K562 (cell line): ENCODE measurements around the gene PSMD9. TPM values are rescaled to one million over a fixed set of nuclear protein-coding genes. Genes with fewer than 3 reads are reported as not detected.
A peak's percentile ranks its signal among the peaks of the same experiment; 100 is the strongest.

ENCODE experiments used
- AFF1 ChIP-seq, 2 experiments: fragments of 450-650 bp; IDR thresholded peaks; 2 replicates each; pipeline ENCODE4 v1.6.1; 2018; ENCODE audit warnings: mild to moderate bottlenecking in 2 of 2, low read depth in 1 of 2; ENCODE audit not compliant: partially characterized antibody in 2 of 2
- CSDE1 ChIP-seq, 2 experiments: fragments of 450-650 bp; IDR thresholded peaks; 2 replicates each; pipeline ENCODE4 v1.6.1; 2016; ENCODE audit warnings: mild to moderate bottlenecking in 1 of 2
- DPF2 ChIP-seq: fragments of 450-650 bp; IDR thresholded peaks from 2 replicates; pipeline ENCODE4 v1.6.1; 2016
- E2F5 ChIP-seq: sonication (generic); formaldehyde crosslinking; IDR thresholded peaks from 2 replicates; pipeline ENCODE4 v1.8.0; 2022; ENCODE audit warnings: mild to moderate bottlenecking, missing genetic modification reagents
- EP400 ChIP-seq: fragments of 450-650 bp; IDR thresholded peaks from 2 replicates; pipeline ENCODE4 v1.6.1; 2017; ENCODE audit warnings: antibody characterized with exemption, mild to moderate bottlenecking, moderate library complexity
- MXI1 ChIP-seq: IDR thresholded peaks from 2 replicates; pipeline ENCODE4 v1.6.1; 2011; ENCODE audit warnings: low read depth, mild to moderate bottlenecking, improper control_type of control experiment, low read length
- NEUROD1 ChIP-seq: fragments of 150-350 bp; IDR thresholded peaks from 2 replicates; pipeline ENCODE4 v1.6.1; 2014; ENCODE audit warnings: borderline replicate concordance, low read length, low read depth; ENCODE audit not compliant: partially characterized antibody
- NONO ChIP-seq, 2 experiments: fragments of 200-400 bp in 1 of 2; fragments of 450-650 bp in 1 of 2; formaldehyde crosslinking in 1 of 2; IDR thresholded peaks; 2 replicates each; pipeline ENCODE4 v1.6.1; 2017; ENCODE audit warnings: low read depth in 2 of 2, mild to moderate bottlenecking in 2 of 2, moderate library complexity in 2 of 2, low read length in 1 of 2
- POLR2G ChIP-seq: fragments of 200-400 bp; formaldehyde crosslinking; IDR thresholded peaks from 2 replicates; pipeline ENCODE4 v1.6.1; 2017; ENCODE audit warnings: low read depth, mild to moderate bottlenecking, antibody characterized with exemption, low read length, moderate library complexity
- RNF219 ChIP-seq: fragments of 250-450 bp; sonication (Bioruptor Pico); IDR thresholded peaks from 2 replicates; pipeline ENCODE4 v1.5.0; 2022; ENCODE audit warnings: mild to moderate bottlenecking
- TCF3 ChIP-seq: sonication (generic); formaldehyde crosslinking; IDR thresholded peaks from 2 replicates; pipeline ENCODE4 v1.4.0; 2020; ENCODE audit warnings: mild to moderate bottlenecking, missing genetic modification reagents
- ZEB2 ChIP-seq: fragments of 450-650 bp; IDR thresholded peaks from 2 replicates; pipeline ENCODE4 v1.6.1; 2016
- polyA plus RNA-seq, 8 experiments: library from polyadenylated mRNA; depleted of rRNA in 4 of 8; stranded (reverse) in 5 of 8; unstranded in 3 of 8; fragments of >200 nt; fragmentation: Nextera tagmentation in 2 of 8; fragmentation: Illumina TruSeq in 1 of 8; extraction: Ambion mirVana in 2 of 8; extraction: Trizol in 1 of 8; gene quantifications; 2 replicates each; pipeline versions ENCODE4 v1.2.1 to v1.2.3, GENCODE V29; 2011 to 2014; ENCODE audit warnings: inconsistent platforms in 1 of 8, missing spikeins in 1 of 8
- total RNA-seq, 7 experiments: library from RNA; depleted of rRNA in 6 of 7; stranded (reverse); fragments of >200 nt in 6 of 7; fragmentation: Illumina TruSeq in 2 of 7; extraction: Trizol in 2 of 7; gene quantifications; 2 replicates each; pipeline versions ENCODE4 v1.2.1 to v1.2.3, GENCODE V29; 2011 to 2021; ENCODE audit warnings: low replicate concordance in 1 of 7
- TF ChIP-seq, protein P1 (sequence below): fragments of 250-450 bp; sonication (Bioruptor Pico); IDR thresholded peaks from 2 replicates; pipeline ENCODE4 v1.4.0; 2020; ENCODE audit warnings: mild to moderate bottlenecking
- TF ChIP-seq, protein P2 (sequence below), 2 experiments: fragments of 450-650 bp in 1 of 2; sonication (generic) in 1 of 2; formaldehyde crosslinking; conservative IDR thresholded peaks; 2 replicates each; pipeline versions ENCODE4 v1.4.0 to v1.8.1; 2020 to 2022; ENCODE audit warnings: mild to moderate bottlenecking in 1 of 2, missing genetic modification reagents in 1 of 2
- TF ChIP-seq, protein P3 (sequence below): fragments of 250-450 bp; sonication (Bioruptor Pico); IDR thresholded peaks from 2 replicates; pipeline ENCODE4 v1.4.0; 2020

The PSMD9 gene
- total and polyA plus RNA-seq, 9 of the 15 experiments (the other 6 are each of a cell fraction or from before 2014, with no cell fraction given), result 12.2 to 143 (median 61.3) TPM

DNA sequence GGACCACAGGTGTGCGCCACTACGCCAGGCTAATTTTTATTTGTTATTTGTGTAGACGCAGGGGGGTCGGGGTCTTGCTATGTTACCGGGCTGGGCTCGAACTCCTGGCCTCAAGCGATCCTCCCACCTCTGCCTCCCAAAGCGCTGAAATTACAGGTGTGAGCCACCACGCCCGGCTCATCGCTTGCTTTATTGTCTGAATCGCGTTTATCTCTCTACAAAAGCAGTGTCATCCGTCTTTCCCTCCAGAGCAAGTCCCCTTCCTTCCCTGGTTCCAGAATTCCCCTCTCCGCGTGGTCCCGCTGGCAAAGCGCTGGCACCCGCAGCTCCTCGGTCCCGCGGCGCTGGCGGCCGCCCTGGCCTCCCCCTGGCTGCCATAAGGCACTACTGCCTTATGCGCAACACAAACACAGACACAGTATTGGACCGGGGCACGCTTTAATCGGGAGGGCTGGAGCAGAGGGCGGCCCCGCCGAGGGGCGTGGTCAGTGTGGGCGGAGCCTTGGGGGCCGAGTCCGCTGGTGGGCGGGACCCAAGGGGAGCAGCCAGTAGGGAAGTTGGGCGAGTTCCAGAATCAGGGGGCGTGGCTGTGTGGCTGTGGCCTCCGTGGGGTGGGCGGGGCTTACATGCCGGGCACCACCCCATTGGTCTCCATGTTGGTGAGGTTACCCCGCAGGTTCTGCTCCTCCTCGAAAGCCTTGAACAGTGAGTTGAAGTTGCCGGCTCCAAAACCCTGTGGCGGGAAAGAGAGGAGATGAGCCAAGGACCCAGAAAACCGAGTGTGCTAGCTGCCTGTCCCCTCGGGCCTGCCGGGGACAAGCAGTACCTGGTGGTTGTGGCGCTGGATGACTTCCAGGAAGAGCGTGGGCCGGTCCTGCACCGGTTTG, 49.2 kb upstream of the PSMD9 start (continued):
- TF ChIP-seq, protein P1, sequence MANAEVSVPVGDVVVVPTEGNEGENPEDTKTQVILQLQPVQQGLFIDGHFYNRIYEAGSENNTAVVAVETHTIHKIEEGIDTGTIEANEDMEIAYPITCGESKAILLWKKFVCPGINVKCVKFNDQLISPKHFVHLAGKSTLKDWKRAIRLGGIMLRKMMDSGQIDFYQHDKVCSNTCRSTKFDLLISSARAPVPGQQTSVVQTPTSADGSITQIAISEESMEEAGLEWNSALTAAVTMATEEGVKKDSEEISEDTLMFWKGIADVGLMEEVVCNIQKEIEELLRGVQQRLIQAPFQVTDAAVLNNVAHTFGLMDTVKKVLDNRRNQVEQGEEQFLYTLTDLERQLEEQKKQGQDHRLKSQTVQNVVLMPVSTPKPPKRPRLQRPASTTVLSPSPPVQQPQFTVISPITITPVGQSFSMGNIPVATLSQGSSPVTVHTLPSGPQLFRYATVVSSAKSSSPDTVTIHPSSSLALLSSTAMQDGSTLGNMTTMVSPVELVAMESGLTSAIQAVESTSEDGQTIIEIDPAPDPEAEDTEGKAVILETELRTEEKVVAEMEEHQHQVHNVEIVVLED, result no peak
- TF ChIP-seq CSDE1 (IDR thresholded peaks at IDR 0.05), result no peak
- TF ChIP-seq NEUROD1, result peak; percentile 16
- no peak for TF ChIP-seq AFF1 (IDR thresholded peaks at IDR 0.05; ENCODE audit: low read depth in 1 of 2, partially characterized antibody in 2 of 2)
- TF ChIP-seq TCF3 (CRISPR knock-in tag), result no peak
- TF ChIP-seq, protein P2, sequence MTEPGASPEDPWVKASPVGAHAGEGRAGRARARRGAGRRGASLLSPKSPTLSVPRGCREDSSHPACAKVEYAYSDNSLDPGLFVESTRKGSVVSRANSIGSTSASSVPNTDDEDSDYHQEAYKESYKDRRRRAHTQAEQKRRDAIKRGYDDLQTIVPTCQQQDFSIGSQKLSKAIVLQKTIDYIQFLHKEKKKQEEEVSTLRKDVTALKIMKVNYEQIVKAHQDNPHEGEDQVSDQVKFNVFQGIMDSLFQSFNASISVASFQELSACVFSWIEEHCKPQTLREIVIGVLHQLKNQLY (CRISPR knock-in tag; conservative IDR thresholded peaks at IDR 0.05), result no peak
- peak; percentile 98 for TF ChIP-seq POLR2G
- peak; percentile 75 for TF ChIP-seq EP400
- TF ChIP-seq RNF219 (CRISPR knock-in tag), result no peak
- peak; percentile 40; the same call in 1 of the 2 replicates for TF ChIP-seq MXI1
- 0 out of 2 replicates have a peak, but pooled peaks have one; percentile 21 for TF ChIP-seq ZEB2
- no peak for TF ChIP-seq E2F5
- TF ChIP-seq NONO (IDR thresholded peaks at IDR 0.05; ENCODE audit: low read depth in 2 of 2, low read length in 1 of 2), result peak in 1 of 2 experiments; percentile 80; a peak in 2 of 4 replicates
- TF ChIP-seq, protein P3, sequence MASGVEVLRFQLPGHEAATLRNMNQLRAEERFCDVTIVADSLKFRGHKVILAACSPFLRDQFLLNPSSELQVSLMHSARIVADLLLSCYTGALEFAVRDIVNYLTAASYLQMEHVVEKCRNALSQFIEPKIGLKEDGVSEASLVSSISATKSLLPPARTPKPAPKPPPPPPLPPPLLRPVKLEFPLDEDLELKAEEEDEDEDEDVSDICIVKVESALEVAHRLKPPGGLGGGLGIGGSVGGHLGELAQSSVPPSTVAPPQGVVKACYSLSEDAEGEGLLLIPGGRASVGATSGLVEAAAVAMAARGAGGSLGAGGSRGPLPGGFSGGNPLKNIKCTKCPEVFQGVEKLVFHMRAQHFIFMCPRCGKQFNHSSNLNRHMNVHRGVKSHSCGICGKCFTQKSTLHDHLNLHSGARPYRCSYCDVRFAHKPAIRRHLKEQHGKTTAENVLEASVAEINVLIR (CRISPR knock-in tag), result no peak
- TF ChIP-seq DPF2, result no peak
